ENCODE data around the gene ZNF524.
A peak's percentile ranks its signal among the peaks of the same experiment; 100 is the strongest.

ZNF524 gene

DNA sequence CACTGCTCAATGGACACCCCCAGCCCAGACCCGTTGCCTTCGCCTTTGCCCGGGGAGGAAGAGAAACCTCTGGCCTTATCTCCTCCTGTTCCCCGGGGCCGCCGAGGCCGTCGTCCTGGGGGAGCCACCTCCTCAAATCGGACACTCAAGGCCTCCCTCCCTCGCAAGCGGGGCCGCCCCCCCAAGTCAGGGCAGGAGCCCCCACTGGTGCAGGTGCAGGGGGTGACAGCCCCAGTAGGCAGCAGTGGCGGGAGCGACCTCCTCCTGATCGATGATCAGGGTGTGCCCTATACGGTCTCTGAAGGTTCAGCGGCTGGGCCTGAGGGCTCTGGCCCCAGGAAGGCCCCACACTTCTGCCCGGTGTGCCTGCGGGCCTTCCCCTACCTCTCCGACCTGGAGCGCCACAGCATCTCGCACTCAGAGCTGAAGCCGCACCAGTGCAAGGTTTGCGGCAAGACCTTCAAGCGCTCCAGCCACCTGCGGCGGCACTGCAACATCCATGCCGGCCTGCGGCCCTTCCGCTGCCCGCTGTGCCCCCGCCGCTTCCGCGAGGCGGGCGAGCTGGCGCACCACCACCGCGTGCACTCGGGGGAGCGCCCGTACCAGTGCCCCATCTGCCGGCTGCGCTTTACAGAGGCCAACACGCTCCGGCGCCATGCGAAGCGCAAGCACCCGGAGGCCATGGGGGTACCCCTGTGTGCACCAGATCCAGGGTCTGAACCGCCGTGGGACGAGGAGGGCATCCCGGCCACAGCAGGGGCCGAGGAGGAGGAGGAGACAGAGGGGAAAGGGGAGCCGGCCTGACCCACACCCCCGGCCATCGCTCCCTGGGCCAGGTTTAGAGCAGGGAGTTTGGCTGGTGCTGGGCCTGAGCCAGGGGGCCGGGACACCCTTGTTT, 2.3 kb downstream of the ZNF524 start:
- H3K4me3 ChIP-seq (ENCODE audit: low read depth, low read length): no peak overlapping the region
- TF ChIP-seq, protein P1, sequence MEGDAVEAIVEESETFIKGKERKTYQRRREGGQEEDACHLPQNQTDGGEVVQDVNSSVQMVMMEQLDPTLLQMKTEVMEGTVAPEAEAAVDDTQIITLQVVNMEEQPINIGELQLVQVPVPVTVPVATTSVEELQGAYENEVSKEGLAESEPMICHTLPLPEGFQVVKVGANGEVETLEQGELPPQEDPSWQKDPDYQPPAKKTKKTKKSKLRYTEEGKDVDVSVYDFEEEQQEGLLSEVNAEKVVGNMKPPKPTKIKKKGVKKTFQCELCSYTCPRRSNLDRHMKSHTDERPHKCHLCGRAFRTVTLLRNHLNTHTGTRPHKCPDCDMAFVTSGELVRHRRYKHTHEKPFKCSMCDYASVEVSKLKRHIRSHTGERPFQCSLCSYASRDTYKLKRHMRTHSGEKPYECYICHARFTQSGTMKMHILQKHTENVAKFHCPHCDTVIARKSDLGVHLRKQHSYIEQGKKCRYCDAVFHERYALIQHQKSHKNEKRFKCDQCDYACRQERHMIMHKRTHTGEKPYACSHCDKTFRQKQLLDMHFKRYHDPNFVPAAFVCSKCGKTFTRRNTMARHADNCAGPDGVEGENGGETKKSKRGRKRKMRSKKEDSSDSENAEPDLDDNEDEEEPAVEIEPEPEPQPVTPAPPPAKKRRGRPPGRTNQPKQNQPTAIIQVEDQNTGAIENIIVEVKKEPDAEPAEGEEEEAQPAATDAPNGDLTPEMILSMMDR (IDR thresholded peaks at IDR 0.05; ENCODE audit: insufficient read depth, low read depth, low read length, missing control alignments): no peak
- DNase-seq (ENCODE audit: low read depth): no peak

DNA sequence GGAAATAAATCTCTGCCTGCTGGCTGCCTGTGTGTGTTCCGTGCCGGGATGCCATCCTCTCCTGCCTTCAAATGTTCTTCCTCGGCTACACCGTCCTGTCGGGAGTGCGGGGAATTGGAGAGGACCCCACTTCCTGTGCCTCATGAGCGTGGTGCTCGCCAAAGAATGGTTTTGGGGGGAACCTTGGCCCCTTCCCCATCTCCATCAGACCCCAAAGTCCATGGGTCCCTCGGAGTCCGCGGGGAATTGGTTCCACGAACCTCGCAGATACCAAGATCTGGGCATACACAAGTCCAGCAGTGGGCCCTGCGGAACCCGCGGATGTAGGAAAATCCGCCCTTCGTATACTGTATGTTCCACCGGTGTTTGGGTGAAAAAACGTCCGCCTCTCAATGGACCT, 3.0 kb downstream of the ZNF524 start:
- DNase-seq (ENCODE audit: low read depth): no peak
- H3K4me3 ChIP-seq (ENCODE audit: low read depth, low read length): no peak overlapping the region
- TF ChIP-seq, protein P1 (IDR thresholded peaks at IDR 0.05; ENCODE audit: insufficient read depth, low read depth, low read length, missing control alignments): no peak

DNA sequence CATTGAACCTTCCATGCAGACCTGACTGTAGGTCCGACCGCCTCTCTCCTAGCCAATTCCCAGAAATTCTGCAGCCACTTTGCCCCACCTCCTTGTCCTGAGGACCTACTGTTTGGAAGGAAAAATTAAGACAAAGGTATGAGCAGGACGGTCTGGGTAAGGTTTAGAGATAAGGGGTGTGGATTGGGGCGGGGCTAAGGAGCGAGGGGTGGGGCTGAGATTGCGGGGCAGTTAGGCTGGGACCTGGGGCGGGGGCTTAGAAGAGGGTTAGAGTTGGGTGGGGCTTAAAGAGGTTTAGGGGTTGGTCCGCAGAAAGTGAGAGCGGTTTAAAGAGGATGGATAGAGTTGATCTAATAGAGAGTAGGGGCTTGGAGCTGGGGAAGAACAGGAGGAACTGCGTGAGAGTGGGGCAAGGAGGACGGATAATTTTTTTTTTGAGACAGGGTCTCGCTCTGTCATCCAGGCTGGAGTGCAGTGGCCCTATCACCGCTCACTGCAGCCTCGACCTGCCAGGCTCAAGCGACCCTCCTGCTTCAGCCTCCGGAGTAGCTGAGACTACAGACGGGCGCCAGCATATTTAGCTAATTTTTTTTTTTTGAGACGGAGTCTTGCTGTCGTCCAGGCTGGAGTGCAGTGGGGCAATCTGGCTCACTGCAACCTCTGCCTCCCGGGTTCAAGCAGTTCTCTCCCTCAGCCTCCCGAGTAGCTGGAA, 3.6 kb downstream of the ZNF524 start:
- TF ChIP-seq, protein P1 (IDR thresholded peaks at IDR 0.05; ENCODE audit: insufficient read depth, low read depth, low read length, missing control alignments): no peak
- no peak for DNase-seq (ENCODE audit: low read depth)
- H3K4me3 ChIP-seq (ENCODE audit: low read depth, low read length): no peak overlapping the region; the same call in 1 of the 2 replicates

DNA sequence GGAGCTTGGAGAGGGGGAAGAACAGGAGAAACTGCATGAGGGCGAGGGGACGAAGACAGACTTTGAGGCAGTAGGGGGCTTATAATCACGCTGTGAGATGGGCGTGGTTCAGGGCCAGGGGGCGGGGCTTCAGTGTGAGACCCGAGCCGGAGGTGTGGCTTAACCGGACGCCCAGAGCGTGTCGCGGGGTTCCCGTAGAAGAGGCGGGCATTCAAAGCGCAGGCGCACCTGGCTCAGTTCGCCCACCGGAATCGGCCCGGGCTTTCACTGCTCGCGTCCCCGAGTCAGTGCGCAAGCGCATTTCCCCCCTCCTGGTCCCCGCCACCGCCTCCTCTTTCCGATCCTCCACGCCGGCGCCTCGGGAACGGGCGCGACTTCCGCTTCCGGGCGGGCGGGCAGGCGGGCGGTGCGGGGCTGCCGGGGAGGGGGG, 5.1 kb downstream of the ZNF524 start:
- DNase-seq (ENCODE audit: low read depth): peak; percentile 99
- TF ChIP-seq, protein P1 (IDR thresholded peaks at IDR 0.05; ENCODE audit: insufficient read depth, low read depth, low read length, missing control alignments): no peak
- H3K4me3 ChIP-seq (ENCODE audit: low read depth, low read length): peak overlapping the region; percentile 90

DNA sequence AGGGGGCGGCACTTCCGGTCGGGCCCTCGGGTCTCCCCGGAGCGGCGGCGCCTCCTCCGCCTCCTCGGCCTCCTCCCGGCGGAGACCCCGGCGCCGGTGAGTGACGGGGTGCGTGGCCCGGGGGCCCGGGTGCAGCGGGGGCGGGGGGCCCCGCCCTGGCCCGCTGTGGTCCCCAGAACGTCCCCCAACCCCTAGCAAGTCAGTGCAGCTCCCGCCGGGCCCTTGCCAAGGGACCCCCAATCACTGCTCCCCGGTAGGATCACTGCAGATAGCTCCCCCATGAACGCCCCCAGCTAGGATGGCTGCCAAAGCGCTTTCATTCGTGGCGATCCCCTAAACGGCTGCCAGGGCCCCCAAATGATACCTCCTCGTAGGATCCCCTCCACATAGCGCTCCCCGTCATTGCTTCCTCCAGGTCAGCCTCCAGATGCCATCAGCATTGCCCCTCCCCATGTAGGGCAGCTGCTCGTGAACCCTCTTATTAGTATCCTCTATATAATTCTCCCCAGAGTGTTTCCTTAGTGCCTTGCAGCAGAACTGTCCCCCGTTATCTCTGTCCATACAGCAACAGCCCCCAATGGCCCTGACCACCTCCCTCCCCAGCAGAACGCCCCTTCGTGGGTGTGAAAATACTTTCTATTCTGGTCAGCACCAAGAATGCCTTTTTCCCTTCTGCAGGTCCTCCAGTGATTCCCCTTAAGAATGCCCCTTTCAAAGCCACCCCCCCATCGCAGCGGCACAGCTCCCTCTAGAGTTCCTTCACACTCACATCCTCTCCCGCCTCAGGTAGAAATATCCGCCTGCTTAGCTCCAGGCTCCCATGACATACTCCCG, 5.8 kb downstream of the ZNF524 start, which contains the start of gene ZNF865:
TSS of gene ZNF865 (plus strand) at position 11 of the 834 bp plus-strand sequence. CDS start 7,972 bp downstream, outside the sequence.
- peak within 1 kb of the TSS; percentile 90 for H3K4me3 ChIP-seq (ENCODE audit: low read depth, low read length)
- TF ChIP-seq, protein P1 (IDR thresholded peaks at IDR 0.05; ENCODE audit: insufficient read depth, low read depth, low read length, missing control alignments): peak; percentile 83
- DNase-seq (ENCODE audit: low read depth): peak; percentile 90

DNA sequence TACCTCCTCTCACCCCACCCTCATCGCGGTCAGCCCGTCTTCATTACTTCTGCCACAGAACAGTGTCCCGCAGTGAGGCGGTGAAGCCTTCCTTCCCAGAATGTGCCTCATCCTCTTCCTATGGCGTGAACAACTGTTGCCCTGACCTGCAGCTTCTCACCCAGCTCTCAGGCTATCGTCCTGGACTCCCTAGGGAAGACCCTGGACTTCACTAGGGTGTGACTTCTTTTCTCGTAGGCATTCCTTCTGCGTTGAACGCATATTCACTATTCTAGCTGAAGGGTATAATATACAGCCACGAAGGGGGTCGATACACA, 6.3 kb downstream of the ZNF524 start:
- DNase-seq (ENCODE audit: low read depth): no peak
- peak overlapping the region; percentile 90 for H3K4me3 ChIP-seq (ENCODE audit: low read depth, low read length)
- TF ChIP-seq, protein P1 (IDR thresholded peaks at IDR 0.05; ENCODE audit: insufficient read depth, low read depth, low read length, missing control alignments): no peak

All from GM12865 (cell line).